GM12878 (cell line): Measurements from ENCODE around the gene DGKI.

Experiments used
- CEBPB ChIP-seq, 2 experiments: fragments of 150-350 bp in 1 of 2; IDR thresholded peaks; 2 replicates each; pipeline ENCODE4 v1.6.1; 2012 to 2014; ENCODE audit warnings: low read depth in 2 of 2, low read length in 2 of 2, borderline replicate concordance in 1 of 2, inconsistent platforms in 1 of 2
- CTCF ChIP-seq, 3 experiments: IDR thresholded peaks in 2 of 3; conservative IDR thresholded peaks in 1 of 3; 2 replicates each; pipeline ENCODE4 v1.5.1; 2011; ENCODE audit warnings: low read depth in 3 of 3, low read length in 3 of 3, mild to moderate bottlenecking in 3 of 3, control low read depth in 2 of 3, moderate library complexity in 2 of 3, inconsistent platforms in 1 of 3, mixed read lengths in 1 of 3; ENCODE audit not compliant: control insufficient read depth in 2 of 3, insufficient read depth in 1 of 3; ENCODE audit errors: extremely low read depth in 1 of 3
- TCF7 ChIP-seq: IDR thresholded peaks from 2 replicates; pipeline ENCODE4 v1.6.1; 2014; ENCODE audit warnings: antibody characterized with exemption, borderline replicate concordance
- ZBED1 ChIP-seq: IDR thresholded peaks from 2 replicates; pipeline ENCODE4 v1.6.1; 2016; ENCODE audit warnings: borderline replicate concordance

- TF ChIP-seq CEBPB (IDR thresholded peaks at IDR 0.05; ENCODE audit: borderline replicate concordance in 1 of 2, low read depth in 2 of 2, low read length in 2 of 2) (no peak), ZBED1 (no peak), TCF7 (no peak), CTCF (IDR thresholded peaks at IDR 0.05 in 2 of 3, conservative IDR thresholded peaks at IDR 0.05 in 1 of 3; ENCODE audit: control insufficient read depth in 2 of 3, extremely low read depth in 1 of 3, insufficient read depth in 1 of 3, low read depth in 3 of 3, low read length in 3 of 3) (no peak)
Observed at GRCh38 chr7:137684316-137684715, 162.5 kb downstream of the DGKI start.
